GM19193 (cell line): Measurements from ENCODE around the gene CDY1.
"Not testable (repeated sequence)": the region's sequence is repeated elsewhere in the genome, so short reads cannot be mapped to it uniquely, and the experiment has no call there.

Experiments used
- POLR2A ChIP-seq: IDR thresholded peaks from 4 replicates; pipeline ENCODE4 v1.6.1; 2011; ENCODE audit not compliant: insufficient read depth, insufficient read length; ENCODE audit errors: extremely low read depth

The CDY1 gene, protein sequence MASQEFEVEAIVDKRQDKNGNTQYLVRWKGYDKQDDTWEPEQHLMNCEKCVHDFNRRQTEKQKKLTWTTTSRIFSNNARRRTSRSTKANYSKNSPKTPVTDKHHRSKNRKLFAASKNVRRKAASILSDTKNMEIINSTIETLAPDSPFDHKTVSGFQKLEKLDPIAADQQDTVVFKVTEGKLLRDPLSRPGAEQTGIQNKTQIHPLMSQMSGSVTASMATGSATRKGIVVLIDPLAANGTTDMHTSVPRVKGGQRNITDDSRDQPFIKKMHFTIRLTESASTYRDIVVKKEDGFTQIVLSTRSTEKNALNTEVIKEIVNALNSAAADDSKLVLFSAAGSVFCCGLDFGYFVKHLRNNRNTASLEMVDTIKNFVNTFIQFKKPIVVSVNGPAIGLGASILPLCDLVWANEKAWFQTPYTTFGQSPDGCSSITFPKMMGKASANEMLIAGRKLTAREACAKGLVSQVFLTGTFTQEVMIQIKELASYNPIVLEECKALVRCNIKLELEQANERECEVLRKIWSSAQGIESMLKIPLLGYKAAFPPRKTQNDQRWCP

DNA sequence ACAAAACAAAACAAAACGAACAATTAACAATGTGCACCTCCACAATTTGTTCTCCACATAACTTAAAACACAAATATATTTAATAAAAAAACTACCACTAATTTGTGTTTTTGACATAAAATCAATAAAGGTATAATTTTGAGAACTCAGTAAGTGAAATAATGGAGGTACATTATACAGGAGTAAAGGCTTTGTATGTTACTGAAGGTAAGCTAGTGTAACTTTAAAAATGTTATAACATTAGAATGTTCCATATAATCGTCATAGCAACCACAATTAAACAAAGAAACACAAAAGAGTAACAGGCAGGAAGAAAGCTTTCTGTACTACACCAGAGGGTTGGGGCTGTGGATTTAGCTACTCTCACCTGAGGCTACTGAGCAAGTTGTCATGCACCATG lies at the start of gene CDY1:
Gene CDY1, plus strand, starts transcription at position 301 of the 400 bp plus-strand sequence. CDS start 326 bp downstream, outside the sequence.
- not testable (repeated sequence) for TF ChIP-seq POLR2A
